Esophagus squamous epithelium (tissue), 4 donors: ENCODE measurements around the gene MINDY2.

ENCODE experiments used
- POLR2A ChIP-seq, 4 donors: fragments of 450-650 bp; IDR thresholded peaks; one replicate each; pipeline ENCODE4 v1.6.1; 2017; ENCODE audit warnings: antibody characterized with exemption in 4 of 4, mild to moderate bottlenecking in 4 of 4, moderate library complexity in 3 of 4
- TF ChIP-seq, protein P1 (sequence below), 6 experiments: fragments of 450-650 bp in 4 of 6; fragments of 200-600 bp in 2 of 6; sonication (generic) in 2 of 6; IDR thresholded peaks; one replicate each; pipeline ENCODE4 v1.5.1; 2016 to 2019; ENCODE audit warnings: antibody characterized with exemption in 6 of 6, mild to moderate bottlenecking in 4 of 6, moderate library complexity in 4 of 6

DNA sequence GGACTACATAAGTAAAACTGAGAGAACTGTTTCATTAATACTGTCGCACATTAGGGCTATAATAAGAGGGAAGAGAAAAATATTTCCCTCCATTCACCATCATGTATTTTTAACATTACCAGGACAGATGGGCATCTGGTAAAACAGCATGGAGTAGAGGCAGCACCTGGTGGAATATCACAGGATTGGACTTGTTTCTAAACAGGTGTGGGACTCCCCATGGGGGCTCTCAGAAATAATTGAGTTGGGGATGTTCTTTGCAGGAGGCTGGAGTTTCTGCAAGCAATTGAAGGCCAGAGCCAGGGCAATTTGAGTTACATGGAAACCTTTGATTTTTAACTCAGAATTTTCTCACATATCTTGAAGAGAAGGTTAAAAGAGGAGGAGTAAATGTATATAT, 8.4 kb upstream of the MINDY2 start:
- TF ChIP-seq, protein P1, sequence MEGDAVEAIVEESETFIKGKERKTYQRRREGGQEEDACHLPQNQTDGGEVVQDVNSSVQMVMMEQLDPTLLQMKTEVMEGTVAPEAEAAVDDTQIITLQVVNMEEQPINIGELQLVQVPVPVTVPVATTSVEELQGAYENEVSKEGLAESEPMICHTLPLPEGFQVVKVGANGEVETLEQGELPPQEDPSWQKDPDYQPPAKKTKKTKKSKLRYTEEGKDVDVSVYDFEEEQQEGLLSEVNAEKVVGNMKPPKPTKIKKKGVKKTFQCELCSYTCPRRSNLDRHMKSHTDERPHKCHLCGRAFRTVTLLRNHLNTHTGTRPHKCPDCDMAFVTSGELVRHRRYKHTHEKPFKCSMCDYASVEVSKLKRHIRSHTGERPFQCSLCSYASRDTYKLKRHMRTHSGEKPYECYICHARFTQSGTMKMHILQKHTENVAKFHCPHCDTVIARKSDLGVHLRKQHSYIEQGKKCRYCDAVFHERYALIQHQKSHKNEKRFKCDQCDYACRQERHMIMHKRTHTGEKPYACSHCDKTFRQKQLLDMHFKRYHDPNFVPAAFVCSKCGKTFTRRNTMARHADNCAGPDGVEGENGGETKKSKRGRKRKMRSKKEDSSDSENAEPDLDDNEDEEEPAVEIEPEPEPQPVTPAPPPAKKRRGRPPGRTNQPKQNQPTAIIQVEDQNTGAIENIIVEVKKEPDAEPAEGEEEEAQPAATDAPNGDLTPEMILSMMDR (IDR thresholded peaks at IDR 0.05), result no peak
- no peak for TF ChIP-seq POLR2A (IDR thresholded peaks at IDR 0.05)
